Psoas muscle (tissue), 8 donors: ENCODE results near the gene MBNL2. TPM values are rescaled to one million over a fixed set of nuclear protein-coding genes. Genes with fewer than 3 reads are reported as not detected.

ENCODE experiments used
- ATAC-seq, 4 donors: fragments of 200-7000 bp; cut with Tn5 transposase; one replicate each; pipeline ENCODE4 v1.9.1; 2020; ENCODE audit warnings: moderate library complexity in 3 of 4, mild to moderate bottlenecking in 2 of 4
- DNase-seq, 2 donors: peaks; one replicate each; pipeline ENCODE4 v3.0.0-alpha.2; 2020
- H3K27ac ChIP-seq: fragments of 200-600 bp; one replicate; pipeline ENCODE4 v1.8.0; 2022
- H3K27me3 ChIP-seq, 3 donors: fragments of 200-600 bp in 1 of 3; one replicate each; pipeline versions ENCODE4 v1.6.1 to v1.8.0; 2013 to 2022; ENCODE audit warnings: low read length in 2 of 3, mild to moderate bottlenecking in 2 of 3, moderate library complexity in 1 of 3; ENCODE audit not compliant: insufficient read depth in 3 of 3
- H3K36me3 ChIP-seq, 2 donors: fragments of 200-600 bp in 1 of 2; one replicate each; pipeline versions ENCODE4 v1.6.1 to v1.8.0; 2013 to 2022; ENCODE audit warnings: low read depth in 1 of 2, mild to moderate bottlenecking in 1 of 2, moderate library complexity in 1 of 2; ENCODE audit not compliant: insufficient read depth in 1 of 2
- H3K4me1 ChIP-seq: fragments of 200-600 bp; one replicate; pipeline ENCODE4 v1.8.0; 2022
- H3K4me3 ChIP-seq: fragments of 200-600 bp; one replicate; pipeline ENCODE4 v1.8.0; 2022; ENCODE audit warnings: mild to moderate bottlenecking
- H3K9me3 ChIP-seq: fragments of 200-600 bp; one replicate; pipeline ENCODE4 v1.8.0; 2022
- CTCF ChIP-seq: fragments of 200-600 bp; IDR thresholded peaks from one replicate; pipeline ENCODE4 v1.8.0; 2022; ENCODE audit warnings: antibody characterized with exemption
- WGBS, 3 donors: extraction: QIAGEN DNeasy Blood & Tissue Kit; methylation state at CpG; one replicate each; pipeline versions ENCODE4 v1.1.6 to v1.1.7; 2013; 5-methylcytosine and 5-hydroxymethylcytosine counted together
- intact Hi-C, 2 donors: fragments of 100-400 bp; cut with DNase I; formaldehyde crosslinking; loops; one replicate each; pipeline versions ENCODE4 v1.11.0 to v1.14.2; 2022
- polyA plus RNA-seq, 3 donors: library from polyadenylated mRNA; stranded (reverse); fragments of 200-250 nt; gene quantifications; one replicate each; pipeline ENCODE4 v1.2.3, GENCODE V29; 2013
- total RNA-seq, 4 donors: library from RNA; stranded (reverse); fragmentation: NEBNext Ultra II Directional in 2 of 4; extraction: Animal tissue kit (Norgen Biotek cat#: 25700) in 2 of 4; gene quantifications; one replicate each; pipeline versions ENCODE4 v1.2.1 to v1.2.4, GENCODE V29; 2021 to 2023
- donor health status: healthy with polysubstance abuse.
- donor health status: DM: no; HTN: no; CAD: no; lungs with moderate emphysema.
- donor health status: Bipolar disorder and iron deficiency.
- donor health status: healthy.
- donor health status: DM: yes; HTN: yes; CAD: no.
- donor health status: DM: no; HTN: no; CAD: no.
- donor health status: DM: no; HTN: no; CAD: no.
- donor health status: DM: yes; HTN: yes; CAD: no.

Gene MBNL2
- total and polyA plus RNA-seq, 7 donors, result 13.3 to 93.1 (median 61.9) TPM

GRCh38 chr13:97239943-97240787 is 18.0 kb downstream of the MBNL2 start:
- TF ChIP-seq CTCF, result no peak
- ATAC-seq (no peak), DNase-seq (no peak)
- intact Hi-C loops, result no loop called here
- Histone ChIP-seq H3K4me3 (no peak overlapping the region), H3K27me3 (no peaks in the 10 kb centered on the region), H3K36me3 (peaks cover 0 to 1% of the 10 kb centered on the region in 2 donors), H3K4me1 (peaks cover 91% of the 10 kb centered on the region), H3K27ac (peak overlapping the region; percentile 75), H3K9me3 (no peaks in the 10 kb centered on the region)
- 57 to 73% (median 63%) methylated on average over 3 of the region's 3 CpGs for WGBS, 3 donors

- Histone ChIP-seq H3K27me3 (no peaks in the 10 kb centered on the region), H3K9me3 (no peaks in the 10 kb centered on the region), H3K36me3 (no peaks in the 10 kb centered on the region), H3K4me1 (peaks cover 90% of the 10 kb centered on the region), H3K4me3 (no peak overlapping the region), H3K27ac (peak overlapping the region; percentile 75)
- intact Hi-C loops, result no loop called here
- ATAC-seq, result peak in 1 of 4 donors; percentile 35
- TF ChIP-seq CTCF, result no peak
- 38 to 46% (median 41%) methylated on average over 8 of the region's 8 CpGs for WGBS, 3 donors
- DNase-seq, result no peak
Measured at GRCh38 chr13:97240788-97241734, 18.9 kb downstream of the MBNL2 start.

GRCh38 chr13:97241761-97242160 is 19.6 kb downstream of the MBNL2 start:
- intact Hi-C loops, result no loop called here
- ATAC-seq, result peak in 1 of 4 donors; percentile 9

More at GRCh38 chr13:97241761-97242160, 19.6 kb downstream of the MBNL2 start:
- H3K27ac ChIP-seq, result peak overlapping the region; percentile 75
- H3K4me3 ChIP-seq, result no peak overlapping the region
- H3K9me3 ChIP-seq, result no peaks in the 10 kb centered on the region
- WGBS, 3 donors, result 62 to 85% (median 79%) methylated on average over 5 of the region's 5 CpGs
- H3K27me3 ChIP-seq, result no peaks in the 10 kb centered on the region
- no peak for TF ChIP-seq CTCF
- no peak for DNase-seq
- H3K4me1 ChIP-seq, result peaks cover 89% of the 10 kb centered on the region
- H3K36me3 ChIP-seq, result no peaks in the 10 kb centered on the region
